Smooth muscle cell of the brain vasculature (primary cell): ENCODE data around the gene UBE2A.

ENCODE experiments used
- DNase-seq: peaks from one replicate; pipeline ENCODE4 v3.0.0-alpha.2; 2012; ENCODE audit warnings: low read depth, low spot score

Gene UBE2A

GRCh38 chrX:119607018-119607389 lies 32.6 kb downstream of the UBE2A start:
- no peak for DNase-seq

- no peak for DNase-seq
Observed at GRCh38 chrX:119614776-119615175, 40.4 kb downstream of the UBE2A start.

- DNase-seq: no peak
Observed at GRCh38 chrX:119617517-119618164, 43.3 kb downstream of the UBE2A start.

- no peak for DNase-seq
Observed at GRCh38 chrX:119618439-119618838, 44.1 kb downstream of the UBE2A start.

DNA sequence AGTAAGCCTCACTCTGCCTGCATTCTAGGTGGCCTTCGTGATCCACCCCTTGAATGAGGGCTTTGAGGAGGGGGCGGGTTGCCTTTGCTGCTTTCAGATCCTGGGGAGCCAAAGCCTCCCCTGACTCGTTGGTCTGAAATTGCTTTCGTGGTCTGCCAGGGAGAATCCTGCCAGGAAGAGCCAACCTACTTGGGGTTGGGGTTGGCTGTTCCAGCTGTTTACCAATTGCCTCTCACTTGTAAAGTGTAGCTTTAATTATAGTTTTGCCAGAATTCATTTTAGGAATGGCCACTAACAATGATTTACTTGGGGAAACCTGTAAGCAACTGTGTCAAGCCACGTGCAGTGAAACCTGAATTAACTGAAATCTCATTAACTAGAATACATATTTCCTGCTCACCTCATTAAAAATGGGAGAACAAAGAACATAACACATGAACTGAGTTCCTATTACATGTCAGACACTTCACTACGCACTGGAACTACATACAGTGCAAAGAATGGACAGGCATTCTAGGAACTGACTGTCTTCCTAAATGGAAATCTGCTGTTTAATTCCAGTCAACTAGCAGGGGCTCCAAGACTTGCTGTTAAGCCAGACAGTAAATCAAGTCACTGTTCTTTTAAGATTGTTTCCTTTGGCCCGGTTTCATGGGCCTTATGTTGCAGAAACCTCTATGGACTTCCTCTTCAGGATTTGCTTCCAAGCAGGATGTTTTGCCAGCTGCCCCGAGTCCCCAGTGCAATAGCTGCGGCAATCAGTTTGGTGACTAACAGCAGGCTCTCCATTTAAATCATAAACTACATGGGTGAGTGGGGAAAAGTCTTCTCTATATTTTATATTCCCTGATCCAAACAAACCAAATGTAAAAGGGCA lies 48.2 kb downstream of the UBE2A start:
- peak; percentile 67 for DNase-seq

DNA sequence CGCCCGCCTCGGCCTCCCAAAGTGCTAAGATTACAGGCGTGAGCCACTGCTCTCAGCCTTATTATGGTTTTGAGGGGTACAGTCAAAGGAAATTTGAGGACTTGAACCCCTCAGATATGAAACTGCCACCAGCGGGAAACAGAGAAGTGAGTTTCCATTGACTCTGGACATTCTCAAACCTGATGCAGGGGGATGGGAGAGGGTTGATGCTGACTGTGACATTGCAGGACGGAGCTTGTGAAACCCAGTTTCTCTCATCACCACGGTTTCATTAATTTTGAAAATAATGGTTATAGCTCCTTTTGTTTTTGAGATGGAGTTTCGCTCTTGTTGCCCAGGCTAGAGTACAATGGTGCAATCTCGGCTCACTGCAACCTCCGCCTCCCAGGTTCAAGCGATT lies 50.1 kb downstream of the UBE2A start:
- DNase-seq: no peak

- no peak for DNase-seq
Observed at GRCh38 chrX:119624951-119625668, 50.7 kb downstream of the UBE2A start.

GRCh38 chrX:119625843-119626242 lies 51.5 kb downstream of the UBE2A start:
- no peak for DNase-seq
